Measurements from ENCODE around the gene DAGLB.

Gene DAGLB

DNA sequence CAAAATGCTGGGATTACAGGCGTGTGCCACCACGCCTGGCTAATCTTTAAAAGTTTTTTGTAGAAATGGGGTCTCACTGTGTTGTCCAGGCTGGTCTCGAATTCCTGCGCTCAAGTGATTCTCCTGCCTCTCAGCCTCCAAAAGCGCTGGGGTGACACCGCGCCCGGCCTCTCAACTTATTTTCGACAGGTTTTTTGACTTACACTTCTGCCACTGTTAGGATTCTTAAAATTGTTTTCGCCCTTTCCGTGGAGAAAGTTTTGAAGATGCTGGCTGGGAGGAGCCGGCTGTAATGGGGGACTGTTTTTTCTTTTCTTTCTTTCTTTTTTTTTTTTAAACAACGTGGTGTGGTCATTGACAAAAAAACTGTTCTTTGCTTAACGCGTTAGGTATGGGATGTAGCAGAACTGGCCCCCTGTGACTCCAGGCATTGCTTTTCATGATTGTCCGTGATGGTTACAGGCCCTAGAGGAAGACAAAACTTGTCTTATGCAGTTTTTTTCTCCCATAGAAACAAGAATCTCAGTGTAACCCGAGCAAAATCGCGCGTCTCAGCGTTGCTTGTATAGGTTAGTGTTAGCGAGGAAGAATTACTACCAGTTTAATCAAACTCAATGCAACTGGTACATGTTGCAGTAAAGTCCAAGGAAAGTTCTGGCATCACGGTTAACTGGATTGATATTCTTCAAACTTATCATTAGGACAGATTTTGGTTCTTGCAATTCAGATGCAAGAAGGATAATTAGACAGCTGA, 72.2 kb downstream of the DAGLB start:
- no peak for TF ChIP-seq POLR2A (IDR thresholded peaks at IDR 0.05; ENCODE audit: low read depth, low read length)
- FAIRE-seq (no peak), DNase-seq (ENCODE audit: insufficient read length, low spot score) (no peak)

DNA sequence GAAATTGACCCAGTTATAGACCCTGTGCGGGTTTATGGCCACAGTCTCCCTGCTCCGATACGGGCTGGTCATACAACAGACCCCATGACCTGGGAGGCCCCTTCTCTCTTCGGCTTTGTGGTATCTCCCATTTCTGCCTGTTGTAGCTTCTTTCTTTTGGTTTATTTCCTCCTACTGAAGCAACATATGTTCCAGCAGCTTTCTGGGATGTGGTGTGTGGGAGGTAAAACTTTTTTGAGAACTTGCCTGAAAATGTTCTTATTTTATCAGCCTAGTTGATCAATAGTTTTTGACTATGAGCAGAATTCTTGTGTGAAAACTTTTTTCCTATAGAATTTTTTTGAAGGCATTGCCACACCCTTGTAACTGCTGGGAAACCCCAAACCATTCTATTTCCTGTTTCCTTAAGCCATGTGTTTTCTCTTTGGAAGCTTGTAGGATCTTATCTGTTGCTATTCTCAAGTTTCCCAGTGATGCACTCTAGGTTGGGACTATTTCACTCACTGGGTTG, 80.0 kb downstream of the DAGLB start:
- DNase-seq (ENCODE audit: insufficient read length, low spot score) (no peak), FAIRE-seq (no peak)
- no peak for TF ChIP-seq POLR2A (IDR thresholded peaks at IDR 0.05; ENCODE audit: low read depth, low read length)

DNA sequence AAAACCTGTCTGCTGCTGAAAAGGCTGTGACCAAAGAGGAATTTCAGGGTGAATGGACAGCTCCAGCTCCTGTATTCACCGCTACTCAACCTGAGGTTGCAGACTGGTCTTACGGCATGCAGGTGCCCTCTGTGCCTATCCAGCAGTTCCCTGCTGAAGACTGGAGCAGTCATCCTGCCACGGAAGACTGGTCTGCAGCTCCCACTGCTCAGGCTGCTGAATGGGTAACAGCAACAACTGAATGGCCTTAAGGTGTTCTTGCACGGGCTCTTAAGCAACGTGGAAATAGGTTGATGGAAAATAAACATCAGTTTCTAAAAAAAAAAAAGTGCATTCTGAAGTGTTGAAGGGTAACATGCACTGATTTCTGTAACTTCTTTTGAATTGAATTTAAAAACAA, 82.3 kb downstream of the DAGLB start:
- DNase-seq (ENCODE audit: insufficient read length, low spot score) (no peak), FAIRE-seq (no peak)
- TF ChIP-seq POLR2A (IDR thresholded peaks at IDR 0.05; ENCODE audit: low read depth, low read length), result no peak

DNA sequence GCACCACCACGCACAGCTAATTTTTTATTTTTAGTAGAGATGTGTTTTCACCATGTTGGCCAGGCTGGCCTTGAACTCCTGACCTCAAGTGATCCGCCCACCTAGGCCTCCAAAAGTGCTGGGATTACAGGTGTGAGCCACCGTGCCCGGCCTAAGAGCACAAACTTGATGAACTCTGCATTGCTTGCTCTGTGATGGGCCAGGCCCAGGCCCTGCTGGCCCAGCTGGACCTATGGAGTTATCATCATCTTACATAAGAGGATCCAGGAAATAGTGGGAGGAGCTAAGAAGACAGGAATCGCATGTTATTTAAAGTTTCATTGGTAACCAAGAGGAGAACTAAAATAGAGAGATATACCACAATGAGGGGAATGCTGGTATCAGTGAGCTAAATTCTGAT, 86.9 kb downstream of the DAGLB start:
- DNase-seq (ENCODE audit: insufficient read length, low spot score) (no peak), FAIRE-seq (no peak)
- no peak for TF ChIP-seq POLR2A (IDR thresholded peaks at IDR 0.05; ENCODE audit: low read depth, low read length)

DNA sequence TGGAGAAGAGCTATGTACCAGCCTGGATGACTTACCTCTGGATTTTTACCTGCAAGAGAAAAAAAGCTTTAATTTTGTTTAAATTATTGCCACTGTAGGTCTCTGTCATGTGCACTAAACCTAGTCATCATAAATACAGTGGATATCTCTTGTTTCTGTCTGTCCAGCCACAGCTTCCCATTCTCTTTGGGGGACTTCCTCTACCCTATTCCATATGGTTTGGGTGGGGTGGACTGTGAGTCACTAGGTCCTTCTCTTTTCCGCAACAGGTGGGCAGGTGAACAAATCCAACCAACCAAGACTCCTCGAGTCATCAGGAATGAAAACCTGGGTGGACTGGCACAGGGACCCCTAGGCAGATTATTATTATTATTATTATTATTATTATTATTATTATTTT, 88.0 kb downstream of the DAGLB start:
- FAIRE-seq (no peak), DNase-seq (ENCODE audit: insufficient read length, low spot score) (no peak)
- no peak for TF ChIP-seq POLR2A (IDR thresholded peaks at IDR 0.05; ENCODE audit: low read depth, low read length)
